PC-9 (cell line): ENCODE results near the gene TAOK1. TPM values are rescaled to one million over a fixed set of nuclear protein-coding genes. Genes with fewer than 3 reads are reported as not detected.

ENCODE experiments used
- BruUV-seq: library from RNA; stranded (reverse); fragments of 400-500 nt; replicated peaks from 2 replicates; lab custom pipeline; 2021; lab: Mats Ljungman, UMichigan
- CTCF ChIA-PET: fragments of 300-600 bp; sonication (Branson Sonifier 250); formaldehyde crosslinking; loops from one replicate; lab custom pipeline; 2022; ENCODE audit warnings: antibody characterized with exemption; lab: Charles Lee
- POLR2A ChIA-PET: fragments of 300-600 bp; sonication (Branson Sonifier 250); formaldehyde crosslinking; loops from one replicate; lab custom pipeline; 2022; ENCODE audit warnings: antibody characterized with exemption; ENCODE audit not compliant: unreplicated experiment; lab: Charles Lee
- DNase-seq, 2 experiments: peaks; one replicate each; pipeline versions ENCODE4 v3.0.0 to v3.0.0-alpha.2; 2015 to 2022; ENCODE audit warnings: mixed read lengths in 1 of 2
- H2AFZ ChIP-seq: fragments of 200-600 bp; sonication (generic); 2 replicates; pipeline ENCODE4 v1.8.1; 2017; ENCODE audit warnings: antibody characterized with exemption
- H3F3A ChIP-seq: fragments of 200-600 bp; sonication (generic); 2 replicates; pipeline ENCODE4 v1.8.1; 2017; ENCODE audit warnings: antibody characterized with exemption, mild to moderate bottlenecking, low read depth; ENCODE audit not compliant: insufficient read depth
- H3K27ac ChIP-seq: fragments of 200-600 bp; sonication (generic); 2 replicates; pipeline ENCODE4 v1.6.1; 2016; ENCODE audit warnings: mixed run types
- H3K27me3 ChIP-seq: fragments of 200-600 bp; sonication (generic); 2 replicates; pipeline ENCODE4 v1.6.1; 2016; ENCODE audit warnings: low read depth, mixed run types; ENCODE audit not compliant: insufficient read depth
- H3K36me3 ChIP-seq: fragments of 200-600 bp; sonication (generic); 2 replicates; pipeline ENCODE4 v1.6.1; 2016; ENCODE audit warnings: low read depth, mixed run types
- H3K4me1 ChIP-seq: fragments of 200-600 bp; sonication (generic); replicated peaks from 2 replicates; pipeline ENCODE4 v1.6.1; 2016; ENCODE audit warnings: mixed run types; ENCODE audit not compliant: insufficient read depth
- H3K4me2 ChIP-seq: fragments of 200-600 bp; sonication (generic); 2 replicates; pipeline ENCODE4 v1.6.1; 2017; ENCODE audit warnings: mixed run types
- H3K4me3 ChIP-seq: fragments of 200-600 bp; sonication (generic); 2 replicates; pipeline ENCODE4 v1.6.1; 2016; ENCODE audit warnings: mixed run types
- H3K79me2 ChIP-seq: fragments of 200-600 bp; sonication (generic); 2 replicates; pipeline ENCODE4 v1.6.1; 2017; ENCODE audit warnings: low read depth, mixed run types
- H3K9me2 ChIP-seq: fragments of 200-600 bp; sonication (generic); 2 replicates; pipeline ENCODE4 v1.8.1; 2017; ENCODE audit warnings: mild to moderate bottlenecking; ENCODE audit not compliant: insufficient read depth
- H3K9me3 ChIP-seq: fragments of 200-600 bp; sonication (generic); 2 replicates; pipeline ENCODE4 v1.8.1; 2016; ENCODE audit warnings: low read depth; ENCODE audit not compliant: insufficient read depth
- H4K20me1 ChIP-seq: fragments of 200-600 bp; sonication (generic); 2 replicates; pipeline ENCODE4 v1.8.1; 2017; ENCODE audit not compliant: insufficient read depth
- CTCF ChIP-seq: fragments of 200-600 bp; sonication (generic); conservative IDR thresholded peaks from 2 replicates; pipeline ENCODE4 v1.6.1; 2017; ENCODE audit warnings: mixed run types, antibody characterized with exemption, mild to moderate bottlenecking, moderate library complexity
- EZH2 ChIP-seq: fragments of 200-600 bp; sonication (generic); IDR thresholded peaks from 2 replicates; pipeline ENCODE4 v1.8.0; 2017; ENCODE audit warnings: antibody characterized with exemption, low read depth
- intact Hi-C: fragments of 100-400 bp; cut with micrococcal nuclease; formaldehyde crosslinking; loops from one replicate; pipeline ENCODE4 v1.10.0; 2022; ENCODE audit not compliant: unreplicated experiment
- total RNA-seq: library from RNA; stranded (reverse); gene quantifications from 2 replicates; pipeline ENCODE4 v1.2.3, GENCODE V29; 2021

TAOK1 gene
- total RNA-seq, 1 experiment from 2014 or later, result 51.1 TPM

GRCh38 chr17:29518359-29518758 lies 128.2 kb downstream of the TAOK1 start:
- H3K27ac ChIP-seq, result no peak overlapping the region
- no peaks in the 10 kb centered on the region for H3K27me3 ChIP-seq
- intact Hi-C loops, result no loop called here
- TF ChIP-seq CTCF, result no peak
- TF ChIP-seq EZH2, result no peak
- H3K4me1 ChIP-seq, result no peaks in the 10 kb centered on the region
- peaks cover 20% of the 10 kb centered on the region for H3K36me3 ChIP-seq
- peaks cover 5% of the 10 kb centered on the region for H3F3A ChIP-seq
- DNase-seq, result no peak
- H3K9me3 ChIP-seq, result no peaks in the 10 kb centered on the region
- H3K4me3 ChIP-seq, result no peak overlapping the region
- H3K9me2 ChIP-seq, result no peaks in the 10 kb centered on the region
- no TSS peak for BruUV-seq
- CTCF ChIA-PET, result no interaction called here
- no peak overlapping the region for H2AFZ ChIP-seq
- no peaks in the 10 kb centered on the region for H3K79me2 ChIP-seq
- no peaks in the 10 kb centered on the region; the same call in 1 of the 2 replicates for H4K20me1 ChIP-seq
- POLR2A ChIA-PET, result no interaction called here
- H3K4me2 ChIP-seq, result no peak overlapping the region

GRCh38 chr17:29524692-29525091 lies 134.5 kb downstream of the TAOK1 start:
- ChIA-PET POLR2A (interaction anchor here (0.6 kb wide), 1 partner anchor 262 kb away, joined by 3 read pairs; no protein-coding TSS in a partner anchor), CTCF (no interaction called here)
- Histone ChIP-seq H2AFZ (no peak overlapping the region), H3K79me2 (no peaks in the 10 kb centered on the region), H3K4me2 (no peak overlapping the region), H3K36me3 (peaks cover 11% of the 10 kb centered on the region), H3F3A (peaks cover 5% of the 10 kb centered on the region), H3K4me3 (no peak overlapping the region), H4K20me1 (peaks cover 5% of the 10 kb centered on the region; the same call in 1 of the 2 replicates), H3K27me3 (no peaks in the 10 kb centered on the region), H3K9me2 (no peaks in the 10 kb centered on the region), H3K9me3 (no peaks in the 10 kb centered on the region), H3K27ac (no peak overlapping the region), H3K4me1 (no peaks in the 10 kb centered on the region)
- BruUV-seq, result no TSS peak
- intact Hi-C loops, result no loop called here
- TF ChIP-seq EZH2 (no peak), CTCF (no peak)
- no peak for DNase-seq

- H4K20me1 ChIP-seq, result peaks cover 5% of the 10 kb centered on the region; the same call in 1 of the 2 replicates
- H3K36me3 ChIP-seq, result peaks cover 10% of the 10 kb centered on the region; the same call in 1 of the 2 replicates
- BruUV-seq, result no TSS peak
- H3F3A ChIP-seq, result peaks cover 5% of the 10 kb centered on the region
- no peaks in the 10 kb centered on the region for H3K9me2 ChIP-seq
- H3K4me1 ChIP-seq, result no peaks in the 10 kb centered on the region
- CTCF ChIA-PET, result no interaction called here
- POLR2A ChIA-PET, result no interaction called here
- no peak overlapping the region for H3K4me3 ChIP-seq
- H3K4me2 ChIP-seq, result no peak overlapping the region
- H3K27ac ChIP-seq, result no peak overlapping the region
- DNase-seq, result peak in 1 of 2 experiments; percentile 42
- no peaks in the 10 kb centered on the region for H3K27me3 ChIP-seq
- intact Hi-C loops, result no loop called here
- TF ChIP-seq CTCF, result no peak
- no peak for TF ChIP-seq EZH2
- H3K79me2 ChIP-seq, result no peaks in the 10 kb centered on the region
- H2AFZ ChIP-seq, result no peak overlapping the region
- no peaks in the 10 kb centered on the region for H3K9me3 ChIP-seq
Observed at GRCh38 chr17:29526322-29526721, 136.2 kb downstream of the TAOK1 start.
